SK-N-SH treated with all-trans-retinoic acid at 6 μM for 48 hours (cell line): ENCODE results near the gene ZKSCAN4.

ENCODE experiments used
- ZFP30 ChIP-seq: fragments of 450-650 bp; formaldehyde crosslinking; IDR thresholded peaks from 2 replicates; pipeline ENCODE4 v1.5.0; 2022; ENCODE audit warnings: mild to moderate bottlenecking, moderate library complexity
- TF ChIP-seq, protein P1 (sequence below): fragments of 250-450 bp; sonication (Bioruptor Pico); IDR thresholded peaks from 2 replicates; pipeline ENCODE4 v1.8.0; 2020; ENCODE audit warnings: mild to moderate bottlenecking, moderate library complexity, borderline replicate concordance

DNA sequence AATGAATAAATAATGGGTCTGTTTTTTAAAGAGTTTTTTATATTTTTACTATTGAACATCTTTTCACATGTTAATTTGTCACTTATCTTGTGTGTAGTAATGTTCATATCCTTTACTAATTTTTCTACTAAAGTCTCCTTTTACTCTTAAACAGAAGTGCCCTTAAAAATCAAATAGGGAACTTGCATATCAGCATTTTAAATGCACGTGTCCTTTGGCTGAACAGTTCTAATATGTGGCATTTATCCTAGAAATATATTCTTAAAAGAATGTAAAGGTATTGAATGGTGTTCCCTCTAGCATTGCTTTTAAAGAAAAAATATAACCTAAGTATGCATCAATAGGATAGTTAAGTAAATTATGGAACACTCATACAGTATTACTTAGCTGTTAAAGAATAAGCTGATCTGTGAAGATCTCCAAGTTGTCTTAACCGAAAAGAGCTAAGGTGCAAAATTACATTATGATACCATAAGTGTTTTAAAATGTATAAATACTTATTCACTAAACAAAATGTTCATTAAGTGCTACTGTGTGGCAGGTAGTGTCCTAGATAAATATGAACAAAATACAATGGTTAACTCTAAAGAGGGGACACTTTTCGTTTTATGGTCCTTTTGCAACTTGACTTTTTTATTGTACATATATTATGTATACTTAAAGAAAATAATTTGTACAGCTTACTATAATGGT lies 28.7 kb upstream of the ZKSCAN4 start:
- TF ChIP-seq, protein P1, sequence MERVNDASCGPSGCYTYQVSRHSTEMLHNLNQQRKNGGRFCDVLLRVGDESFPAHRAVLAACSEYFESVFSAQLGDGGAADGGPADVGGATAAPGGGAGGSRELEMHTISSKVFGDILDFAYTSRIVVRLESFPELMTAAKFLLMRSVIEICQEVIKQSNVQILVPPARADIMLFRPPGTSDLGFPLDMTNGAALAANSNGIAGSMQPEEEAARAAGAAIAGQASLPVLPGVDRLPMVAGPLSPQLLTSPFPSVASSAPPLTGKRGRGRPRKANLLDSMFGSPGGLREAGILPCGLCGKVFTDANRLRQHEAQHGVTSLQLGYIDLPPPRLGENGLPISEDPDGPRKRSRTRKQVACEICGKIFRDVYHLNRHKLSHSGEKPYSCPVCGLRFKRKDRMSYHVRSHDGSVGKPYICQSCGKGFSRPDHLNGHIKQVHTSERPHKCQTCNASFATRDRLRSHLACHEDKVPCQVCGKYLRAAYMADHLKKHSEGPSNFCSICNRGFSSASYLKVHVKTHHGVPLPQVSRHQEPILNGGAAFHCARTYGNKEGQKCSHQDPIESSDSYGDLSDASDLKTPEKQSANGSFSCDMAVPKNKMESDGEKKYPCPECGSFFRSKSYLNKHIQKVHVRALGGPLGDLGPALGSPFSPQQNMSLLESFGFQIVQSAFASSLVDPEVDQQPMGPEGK: no peak
- no peak for TF ChIP-seq ZFP30 (CRISPR knock-in tag)
